A673 (cell line): ENCODE data around the gene ACSL5.

ENCODE experiments used
- EZH2 ChIP-seq: fragments of 200-600 bp; sonication (generic); IDR thresholded peaks from 2 replicates; pipeline ENCODE4 v1.6.1; 2017; ENCODE audit warnings: borderline replicate concordance, low read depth, mild to moderate bottlenecking, mixed read lengths, antibody characterized with exemption, low read length; ENCODE audit not compliant: poor library complexity, severe bottlenecking
- TF ChIP-seq, protein P1 (sequence below): fragments of 300-800, 200-600 bp; sonication (generic); conservative IDR thresholded peaks from 2 replicates; pipeline ENCODE4 v1.5.1; 2017; ENCODE audit warnings: low read depth, mild to moderate bottlenecking, antibody characterized with exemption, low read length, moderate library complexity, mixed read lengths

DNA sequence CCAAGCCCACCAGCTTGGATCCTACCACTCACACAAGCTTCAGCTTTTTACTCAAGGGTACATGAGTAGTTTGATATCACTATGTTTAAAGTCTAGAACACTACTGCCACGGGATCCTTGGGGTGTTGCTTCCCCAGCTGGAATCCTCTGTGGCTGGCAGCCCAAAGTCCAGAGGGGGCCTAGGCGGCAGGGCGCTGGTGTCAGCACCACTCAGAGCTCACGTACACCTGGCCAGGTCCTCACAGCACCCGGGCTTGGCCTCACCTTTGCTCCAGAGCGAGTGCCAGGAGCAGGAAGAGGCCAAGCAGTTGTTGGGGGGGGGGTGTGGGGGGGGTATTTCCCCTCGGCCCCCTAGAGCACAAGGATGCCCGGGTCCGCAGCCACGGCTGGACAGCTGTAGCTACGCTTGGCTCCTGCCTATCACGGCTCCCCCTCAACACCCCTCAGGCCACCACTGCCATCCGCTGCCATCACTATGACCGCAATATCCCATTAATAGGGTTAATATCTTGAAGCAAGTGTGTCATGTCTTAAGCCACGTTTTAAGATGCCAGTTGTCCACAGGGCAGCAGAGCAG, 55.8 kb downstream of the ACSL5 start:
- TF ChIP-seq, protein P1, sequence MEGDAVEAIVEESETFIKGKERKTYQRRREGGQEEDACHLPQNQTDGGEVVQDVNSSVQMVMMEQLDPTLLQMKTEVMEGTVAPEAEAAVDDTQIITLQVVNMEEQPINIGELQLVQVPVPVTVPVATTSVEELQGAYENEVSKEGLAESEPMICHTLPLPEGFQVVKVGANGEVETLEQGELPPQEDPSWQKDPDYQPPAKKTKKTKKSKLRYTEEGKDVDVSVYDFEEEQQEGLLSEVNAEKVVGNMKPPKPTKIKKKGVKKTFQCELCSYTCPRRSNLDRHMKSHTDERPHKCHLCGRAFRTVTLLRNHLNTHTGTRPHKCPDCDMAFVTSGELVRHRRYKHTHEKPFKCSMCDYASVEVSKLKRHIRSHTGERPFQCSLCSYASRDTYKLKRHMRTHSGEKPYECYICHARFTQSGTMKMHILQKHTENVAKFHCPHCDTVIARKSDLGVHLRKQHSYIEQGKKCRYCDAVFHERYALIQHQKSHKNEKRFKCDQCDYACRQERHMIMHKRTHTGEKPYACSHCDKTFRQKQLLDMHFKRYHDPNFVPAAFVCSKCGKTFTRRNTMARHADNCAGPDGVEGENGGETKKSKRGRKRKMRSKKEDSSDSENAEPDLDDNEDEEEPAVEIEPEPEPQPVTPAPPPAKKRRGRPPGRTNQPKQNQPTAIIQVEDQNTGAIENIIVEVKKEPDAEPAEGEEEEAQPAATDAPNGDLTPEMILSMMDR = no peak
- TF ChIP-seq EZH2 = no peak
